SU-DHL-6 (cell line): ENCODE measurements around the gene ITPR1.

Experiments
- H2AFZ ChIP-seq: fragments of 200-600 bp; sonication (generic); 2 replicates; pipeline ENCODE4 v1.6.1; 2014; ENCODE audit warnings: low read depth, mild to moderate bottlenecking, moderate library complexity, mixed read lengths, antibody characterized with exemption, low read length; ENCODE audit not compliant: severe bottlenecking
- H3F3A ChIP-seq: fragments of 200-600 bp; shearing (Covaris generic); 2 replicates; pipeline ENCODE4 v1.6.0; 2016; ENCODE audit warnings: antibody characterized with exemption, mild to moderate bottlenecking; ENCODE audit not compliant: insufficient read depth
- H3K27ac ChIP-seq: fragments of 200-600 bp; sonication (generic); 2 replicates; pipeline ENCODE4 v1.5.1; 2016; ENCODE audit warnings: low read depth, mild to moderate bottlenecking, low read length, moderate library complexity, mixed read lengths
- H3K27me3 ChIP-seq: fragments of 200-600 bp; sonication (generic), shearing (Covaris generic); 2 replicates; pipeline ENCODE4 v1.6.0; 2014; ENCODE audit warnings: mild to moderate bottlenecking, low read length
- H3K36me3 ChIP-seq: fragments of 200-600 bp; sonication (generic); 2 replicates; pipeline ENCODE4 v1.6.1; 2014; ENCODE audit warnings: mild to moderate bottlenecking, low read length, mixed read lengths
- H3K4me2 ChIP-seq: fragments of 300-600, 200-600 bp; shearing (Covaris generic), sonication (generic); 2 replicates; pipeline ENCODE4 v1.6.0; 2014; ENCODE audit warnings: low read length, low read depth, mild to moderate bottlenecking; ENCODE audit not compliant: poor library complexity, severe bottlenecking
- H3K4me3 ChIP-seq: fragments of 200-600 bp; sonication (generic); 2 replicates; pipeline ENCODE4 v1.5.1; 2014; ENCODE audit warnings: antibody characterized with exemption, low read length, mild to moderate bottlenecking, mixed read lengths; ENCODE audit not compliant: insufficient read depth, poor library complexity, severe bottlenecking
- H3K79me2 ChIP-seq: fragments of 200-600 bp; sonication (generic); 2 replicates; pipeline ENCODE4 v1.6.1; 2014; ENCODE audit warnings: mild to moderate bottlenecking, low read length, moderate library complexity; ENCODE audit not compliant: insufficient read depth
- H3K9ac ChIP-seq: fragments of 200-600 bp; sonication (generic); 2 replicates; pipeline ENCODE4 v1.7.0; 2014; ENCODE audit warnings: mild to moderate bottlenecking, low read length
- H3K9me2 ChIP-seq: fragments of 200-600 bp; sonication (generic); replicated peaks from 2 replicates; pipeline ENCODE4 v1.6.1; 2014; ENCODE audit warnings: low read length; ENCODE audit not compliant: insufficient read depth
- H3K9me3 ChIP-seq: fragments of 200-600 bp; sonication (generic); 2 replicates; pipeline ENCODE4 v1.6.1; 2014; ENCODE audit warnings: low read length, mixed read lengths; ENCODE audit not compliant: insufficient read depth
- H4K20me1 ChIP-seq: fragments of 200-600 bp; sonication (generic); 2 replicates; pipeline ENCODE4 v1.6.1; 2014; ENCODE audit warnings: low read depth, mild to moderate bottlenecking, antibody characterized with exemption, low read length, moderate library complexity, mixed read lengths
- EZH2phosphoT487 ChIP-seq: fragments of 200-600 bp; sonication (generic), shearing (Covaris generic); conservative IDR thresholded peaks from 2 replicates; pipeline ENCODE4 v1.6.1; 2018; ENCODE audit warnings: mild to moderate bottlenecking, antibody characterized with exemption, low read length, moderate library complexity, mixed read lengths
- TF ChIP-seq, protein P1 (sequence below): fragments of 200-600 bp; sonication (generic); IDR thresholded peaks from one replicate; pipeline ENCODE4 v1.5.1; 2017; ENCODE audit warnings: antibody characterized with exemption, mild to moderate bottlenecking, low read length, moderate library complexity; ENCODE audit not compliant: insufficient read depth, poor library complexity, severe bottlenecking

Gene ITPR1

DNA sequence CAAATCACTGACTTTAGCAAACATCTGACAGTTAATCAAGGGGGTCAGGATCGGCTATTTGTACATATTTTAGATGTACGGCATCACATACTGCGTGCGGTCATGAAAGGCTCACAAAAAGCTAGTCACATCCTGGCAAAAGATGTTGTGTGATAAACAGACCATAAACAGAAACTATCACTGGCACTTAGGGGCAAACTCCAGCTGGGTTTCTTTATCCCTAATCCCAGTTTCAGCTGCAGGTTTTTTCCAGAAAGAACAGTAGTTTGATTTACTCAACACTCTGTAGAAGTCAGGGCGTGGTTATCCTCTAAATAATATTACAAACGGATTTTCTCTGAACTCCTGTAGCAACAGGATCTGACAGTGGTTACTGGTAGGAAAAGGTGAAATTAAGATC lies 373.7 kb downstream of the ITPR1 start:
- no peak overlapping the region for H2AFZ ChIP-seq
- no peak overlapping the region for H3K27ac ChIP-seq
- H3F3A ChIP-seq = no peaks in the 10 kb centered on the region

DNA sequence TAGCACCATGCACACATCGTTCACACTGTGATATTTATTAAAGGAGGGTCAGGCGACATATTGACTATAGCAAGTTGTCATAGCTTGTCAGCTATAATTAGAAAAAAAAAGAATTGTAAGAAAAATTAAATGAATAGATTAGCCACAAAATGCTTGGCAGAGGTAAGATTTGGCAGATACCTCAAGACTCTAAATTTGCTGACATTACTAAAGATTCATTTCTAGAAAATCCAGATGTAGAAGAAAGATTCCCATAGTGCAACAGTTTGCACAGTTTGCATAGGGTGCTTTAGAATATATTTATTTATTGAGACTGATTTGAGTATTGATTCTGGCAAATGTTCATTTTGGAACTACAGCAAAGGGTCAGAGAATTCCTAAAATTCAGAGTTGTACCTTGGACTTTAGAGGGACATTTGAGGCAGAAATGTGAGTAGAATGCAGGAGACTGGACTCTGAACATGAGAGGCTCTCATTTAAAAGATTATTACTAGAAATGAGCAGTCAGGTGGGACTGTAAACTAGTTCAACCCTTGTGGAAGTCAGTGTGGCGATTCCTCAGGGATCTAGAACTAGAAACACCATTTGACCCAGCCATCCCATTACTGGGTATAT lies 384.1 kb downstream of the ITPR1 start:
- no peak overlapping the region for H2AFZ ChIP-seq
- TF ChIP-seq, protein P1, sequence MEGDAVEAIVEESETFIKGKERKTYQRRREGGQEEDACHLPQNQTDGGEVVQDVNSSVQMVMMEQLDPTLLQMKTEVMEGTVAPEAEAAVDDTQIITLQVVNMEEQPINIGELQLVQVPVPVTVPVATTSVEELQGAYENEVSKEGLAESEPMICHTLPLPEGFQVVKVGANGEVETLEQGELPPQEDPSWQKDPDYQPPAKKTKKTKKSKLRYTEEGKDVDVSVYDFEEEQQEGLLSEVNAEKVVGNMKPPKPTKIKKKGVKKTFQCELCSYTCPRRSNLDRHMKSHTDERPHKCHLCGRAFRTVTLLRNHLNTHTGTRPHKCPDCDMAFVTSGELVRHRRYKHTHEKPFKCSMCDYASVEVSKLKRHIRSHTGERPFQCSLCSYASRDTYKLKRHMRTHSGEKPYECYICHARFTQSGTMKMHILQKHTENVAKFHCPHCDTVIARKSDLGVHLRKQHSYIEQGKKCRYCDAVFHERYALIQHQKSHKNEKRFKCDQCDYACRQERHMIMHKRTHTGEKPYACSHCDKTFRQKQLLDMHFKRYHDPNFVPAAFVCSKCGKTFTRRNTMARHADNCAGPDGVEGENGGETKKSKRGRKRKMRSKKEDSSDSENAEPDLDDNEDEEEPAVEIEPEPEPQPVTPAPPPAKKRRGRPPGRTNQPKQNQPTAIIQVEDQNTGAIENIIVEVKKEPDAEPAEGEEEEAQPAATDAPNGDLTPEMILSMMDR = no peak
- H3K4me2 ChIP-seq = no peak overlapping the region
- no peaks in the 10 kb centered on the region for H3K9me2 ChIP-seq
- H3K9me3 ChIP-seq = no peaks in the 10 kb centered on the region
- H3K9ac ChIP-seq = no peak overlapping the region
- no peak overlapping the region for H3K4me3 ChIP-seq
- H4K20me1 ChIP-seq = no peaks in the 10 kb centered on the region
- H3K27ac ChIP-seq = no peak overlapping the region
- no peaks in the 10 kb centered on the region for H3F3A ChIP-seq
- no peaks in the 10 kb centered on the region for H3K27me3 ChIP-seq
- H3K36me3 ChIP-seq = no peaks in the 10 kb centered on the region
- H3K79me2 ChIP-seq = no peaks in the 10 kb centered on the region

More for the DNA sequence above, 373.7 kb downstream of the ITPR1 start:
- Histone ChIP-seq H3K9me3 (no peaks in the 10 kb centered on the region), H3K27me3 (no peaks in the 10 kb centered on the region), H3K79me2 (no peaks in the 10 kb centered on the region), H3K36me3 (no peaks in the 10 kb centered on the region), H3K9me2 (no peaks in the 10 kb centered on the region), H3K4me3 (no peak overlapping the region), H4K20me1 (no peaks in the 10 kb centered on the region), H3K9ac (no peak overlapping the region), H3K4me2 (no peak overlapping the region)
- no peak for TF ChIP-seq EZH2phosphoT487
- TF ChIP-seq, protein P1 = no peak

DNA sequence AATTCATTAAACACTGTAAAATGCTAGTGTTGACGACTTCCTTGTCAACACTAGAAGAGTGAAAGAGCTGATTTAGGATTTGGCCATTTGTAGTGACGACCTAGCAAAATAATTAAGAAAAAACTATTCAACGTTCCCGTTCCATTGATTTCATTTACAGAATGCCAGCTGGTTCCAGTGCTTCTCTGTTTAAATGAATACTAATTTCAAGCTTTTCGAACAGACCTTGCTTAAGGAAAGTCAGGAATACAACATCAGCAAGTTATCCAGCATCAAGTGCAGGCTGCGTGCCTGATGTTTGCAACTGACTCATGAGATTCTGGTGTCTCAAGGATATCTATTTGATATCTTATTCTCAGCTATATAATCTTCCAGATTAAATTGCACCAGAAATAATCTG lies 387.7 kb downstream of the ITPR1 start:
- H3K79me2 ChIP-seq = no peaks in the 10 kb centered on the region
- no peak overlapping the region for H3K27ac ChIP-seq
- H3F3A ChIP-seq = no peaks in the 10 kb centered on the region
- H3K4me3 ChIP-seq = no peak overlapping the region
- no peak overlapping the region for H2AFZ ChIP-seq
- H3K4me2 ChIP-seq = no peak overlapping the region
- no peaks in the 10 kb centered on the region for H4K20me1 ChIP-seq
- H3K9me3 ChIP-seq = no peaks in the 10 kb centered on the region
- H3K27me3 ChIP-seq = no peaks in the 10 kb centered on the region
- no peaks in the 10 kb centered on the region for H3K9me2 ChIP-seq
- no peaks in the 10 kb centered on the region for H3K36me3 ChIP-seq
- TF ChIP-seq EZH2phosphoT487 = no peak
- TF ChIP-seq, protein P1 = no peak
- H3K9ac ChIP-seq = no peak overlapping the region

DNA sequence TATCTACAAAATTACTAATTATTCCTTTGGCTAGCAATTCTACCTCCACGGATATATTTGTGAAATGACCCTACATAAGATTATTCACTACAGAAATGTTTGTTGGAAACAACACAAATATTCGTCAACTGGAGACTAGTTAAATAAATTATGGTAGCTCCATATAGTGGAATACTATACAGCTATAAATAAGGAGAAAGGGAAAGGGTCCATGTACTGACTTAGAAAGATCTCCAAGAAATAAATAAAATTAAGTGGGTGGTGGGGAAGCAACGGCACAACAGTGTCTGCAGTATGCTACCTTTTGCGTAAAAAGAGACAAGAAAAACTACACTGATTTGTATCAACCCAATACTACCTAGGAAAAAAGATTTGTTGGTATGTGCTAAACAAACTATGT lies 389.4 kb downstream of the ITPR1 start:
- Histone ChIP-seq H3K9me2 (no peaks in the 10 kb centered on the region), H3K36me3 (no peaks in the 10 kb centered on the region), H3K79me2 (no peaks in the 10 kb centered on the region), H4K20me1 (no peaks in the 10 kb centered on the region), H3F3A (no peaks in the 10 kb centered on the region), H2AFZ (no peak overlapping the region), H3K27ac (no peak overlapping the region), H3K9ac (no peak overlapping the region), H3K9me3 (no peaks in the 10 kb centered on the region), H3K4me2 (no peak overlapping the region), H3K27me3 (no peaks in the 10 kb centered on the region), H3K4me3 (no peak overlapping the region)
- TF ChIP-seq, protein P1 = no peak
- no peak for TF ChIP-seq EZH2phosphoT487
